Stimulated activated naive CD4-positive, alpha-beta T cell (primary cell): Measurements from ENCODE around the gene SCD.

Source experiments
- DNase-seq, 6 experiments: peaks; one replicate each; lab custom pipeline; 2025; lab: John Stamatoyannopoulos, UW

Gene SCD

DNA sequence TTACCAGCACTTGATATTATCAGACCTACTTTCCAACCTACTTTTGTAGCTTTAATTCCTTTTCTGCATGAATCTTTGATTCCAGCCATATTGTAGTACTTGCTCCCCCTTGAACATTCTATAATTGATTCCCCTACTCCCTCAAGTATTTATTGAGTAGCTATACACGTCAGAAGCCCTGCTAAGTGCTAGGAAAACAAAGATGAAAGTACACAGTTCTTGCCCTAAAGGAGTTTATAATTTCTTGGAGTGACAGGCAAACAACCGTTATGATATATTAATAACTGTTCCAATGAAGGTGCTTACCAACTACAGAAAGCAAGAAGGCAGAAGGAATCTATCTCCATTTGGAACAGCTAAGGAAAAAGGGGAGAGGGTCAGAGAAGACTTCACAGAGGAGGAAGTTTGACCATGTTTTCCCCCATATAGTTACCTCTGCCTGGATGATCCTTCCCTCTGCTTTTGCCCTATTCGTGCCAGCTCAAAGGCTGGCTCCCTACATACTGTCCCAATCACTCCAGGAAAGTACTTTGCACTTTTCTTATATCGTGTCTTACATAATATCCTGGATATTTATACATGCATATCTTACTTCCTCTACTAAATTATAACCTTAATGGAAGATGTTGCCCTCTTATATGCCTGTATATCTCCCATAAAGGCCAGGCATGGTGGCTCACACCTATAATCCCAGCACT lies 54.7 kb downstream of the SCD start:
- DNase-seq = no peak

GRCh38 chr10:100403734-100404133 lies 56.7 kb downstream of the SCD start:
- no peak for DNase-seq

GRCh38 chr10:100413173-100413572 lies 66.1 kb downstream of the SCD start:
- DNase-seq = no peak
